ENCODE results near the gene SYNGAP1. TPM values are rescaled to one million over a fixed set of nuclear protein-coding genes. Genes with fewer than 3 reads are reported as not detected.

The SYNGAP1 gene
- total and polyA plus RNA-seq, 9 of the 15 experiments (the other 6 are each of a cell fraction or from before 2014, with no cell fraction given), result 0.01 to 22.8 (median 3.2) TPM

GRCh38 chr6:33419580-33420490 is at the start of gene SYNGAP1 (continued):
- TF ChIP-seq, protein P1, sequence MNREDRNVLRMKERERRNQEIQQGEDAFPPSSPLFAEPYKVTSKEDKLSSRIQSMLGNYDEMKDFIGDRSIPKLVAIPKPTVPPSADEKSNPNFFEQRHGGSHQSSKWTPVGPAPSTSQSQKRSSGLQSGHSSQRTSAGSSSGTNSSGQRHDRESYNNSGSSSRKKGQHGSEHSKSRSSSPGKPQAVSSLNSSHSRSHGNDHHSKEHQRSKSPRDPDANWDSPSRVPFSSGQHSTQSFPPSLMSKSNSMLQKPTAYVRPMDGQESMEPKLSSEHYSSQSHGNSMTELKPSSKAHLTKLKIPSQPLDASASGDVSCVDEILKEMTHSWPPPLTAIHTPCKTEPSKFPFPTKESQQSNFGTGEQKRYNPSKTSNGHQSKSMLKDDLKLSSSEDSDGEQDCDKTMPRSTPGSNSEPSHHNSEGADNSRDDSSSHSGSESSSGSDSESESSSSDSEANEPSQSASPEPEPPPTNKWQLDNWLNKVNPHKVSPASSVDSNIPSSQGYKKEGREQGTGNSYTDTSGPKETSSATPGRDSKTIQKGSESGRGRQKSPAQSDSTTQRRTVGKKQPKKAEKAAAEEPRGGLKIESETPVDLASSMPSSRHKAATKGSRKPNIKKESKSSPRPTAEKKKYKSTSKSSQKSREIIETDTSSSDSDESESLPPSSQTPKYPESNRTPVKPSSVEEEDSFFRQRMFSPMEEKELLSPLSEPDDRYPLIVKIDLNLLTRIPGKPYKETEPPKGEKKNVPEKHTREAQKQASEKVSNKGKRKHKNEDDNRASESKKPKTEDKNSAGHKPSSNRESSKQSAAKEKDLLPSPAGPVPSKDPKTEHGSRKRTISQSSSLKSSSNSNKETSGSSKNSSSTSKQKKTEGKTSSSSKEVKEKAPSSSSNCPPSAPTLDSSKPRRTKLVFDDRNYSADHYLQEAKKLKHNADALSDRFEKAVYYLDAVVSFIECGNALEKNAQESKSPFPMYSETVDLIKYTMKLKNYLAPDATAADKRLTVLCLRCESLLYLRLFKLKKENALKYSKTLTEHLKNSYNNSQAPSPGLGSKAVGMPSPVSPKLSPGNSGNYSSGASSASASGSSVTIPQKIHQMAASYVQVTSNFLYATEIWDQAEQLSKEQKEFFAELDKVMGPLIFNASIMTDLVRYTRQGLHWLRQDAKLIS (CRISPR knock-in tag; IDR thresholded peaks at IDR 0.05), result no peak
- TF ChIP-seq HLTF (IDR thresholded peaks at IDR 0.05) (0 out of 2 replicates have a peak, but pooled peaks have one; percentile 20), MAZ (CRISPR knock-in tag; conservative IDR thresholded peaks at IDR 0.05 in 1 of 2, IDR thresholded peaks at IDR 0.05 in 1 of 2) (peak; percentile 53 to 57; a peak in 3 of 4 replicates), LEF1 (IDR thresholded peaks at IDR 0.05) (0 out of 2 replicates have a peak, but pooled peaks have one; percentile 25), MYC (IDR thresholded peaks at IDR 0.05; ENCODE audit: low read depth, low read length) (0 out of 2 replicates have a peak, but pooled peaks have one; percentile 13), MYC (CRISPR knock-in tag; IDR thresholded peaks at IDR 0.05; ENCODE audit: borderline replicate concordance, low read depth) (no peak), FOXP4 (CRISPR knock-in tag; IDR thresholded peaks at IDR 0.05; ENCODE audit: borderline replicate concordance) (no peak), DPF2 (IDR thresholded peaks at IDR 0.05) (0 out of 2 replicates have a peak, but pooled peaks have one; percentile 6), ZBTB7A (IDR thresholded peaks at IDR 0.05; ENCODE audit: borderline replicate concordance, control insufficient read depth, low read depth, low read length) (peak; percentile 54; the same call in 1 of the 2 replicates), MTA1 (IDR thresholded peaks at IDR 0.05; ENCODE audit: borderline replicate concordance) (peak; percentile 27; the same call in 1 of the 2 replicates), SLC30A9 (CRISPR knock-in tag; IDR thresholded peaks at IDR 0.05) (no peak)
- TF ChIP-seq, protein P2, sequence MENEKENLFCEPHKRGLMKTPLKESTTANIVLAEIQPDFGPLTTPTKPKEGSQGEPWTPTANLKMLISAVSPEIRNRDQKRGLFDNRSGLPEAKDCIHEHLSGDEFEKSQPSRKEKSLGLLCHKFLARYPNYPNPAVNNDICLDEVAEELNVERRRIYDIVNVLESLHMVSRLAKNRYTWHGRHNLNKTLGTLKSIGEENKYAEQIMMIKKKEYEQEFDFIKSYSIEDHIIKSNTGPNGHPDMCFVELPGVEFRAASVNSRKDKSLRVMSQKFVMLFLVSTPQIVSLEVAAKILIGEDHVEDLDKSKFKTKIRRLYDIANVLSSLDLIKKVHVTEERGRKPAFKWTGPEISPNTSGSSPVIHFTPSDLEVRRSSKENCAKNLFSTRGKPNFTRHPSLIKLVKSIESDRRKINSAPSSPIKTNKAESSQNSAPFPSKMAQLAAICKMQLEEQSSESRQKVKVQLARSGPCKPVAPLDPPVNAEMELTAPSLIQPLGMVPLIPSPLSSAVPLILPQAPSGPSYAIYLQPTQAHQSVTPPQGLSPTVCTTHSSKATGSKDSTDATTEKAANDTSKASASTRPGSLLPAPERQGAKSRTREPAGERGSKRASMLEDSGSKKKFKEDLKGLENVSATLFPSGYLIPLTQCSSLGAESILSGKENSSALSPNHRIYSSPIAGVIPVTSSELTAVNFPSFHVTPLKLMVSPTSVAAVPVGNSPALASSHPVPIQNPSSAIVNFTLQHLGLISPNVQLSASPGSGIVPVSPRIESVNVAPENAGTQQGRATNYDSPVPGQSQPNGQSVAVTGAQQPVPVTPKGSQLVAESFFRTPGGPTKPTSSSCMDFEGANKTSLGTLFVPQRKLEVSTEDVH (IDR thresholded peaks at IDR 0.05; ENCODE audit: low read depth, partially characterized antibody), result no peak
- TF ChIP-seq, protein P3, sequence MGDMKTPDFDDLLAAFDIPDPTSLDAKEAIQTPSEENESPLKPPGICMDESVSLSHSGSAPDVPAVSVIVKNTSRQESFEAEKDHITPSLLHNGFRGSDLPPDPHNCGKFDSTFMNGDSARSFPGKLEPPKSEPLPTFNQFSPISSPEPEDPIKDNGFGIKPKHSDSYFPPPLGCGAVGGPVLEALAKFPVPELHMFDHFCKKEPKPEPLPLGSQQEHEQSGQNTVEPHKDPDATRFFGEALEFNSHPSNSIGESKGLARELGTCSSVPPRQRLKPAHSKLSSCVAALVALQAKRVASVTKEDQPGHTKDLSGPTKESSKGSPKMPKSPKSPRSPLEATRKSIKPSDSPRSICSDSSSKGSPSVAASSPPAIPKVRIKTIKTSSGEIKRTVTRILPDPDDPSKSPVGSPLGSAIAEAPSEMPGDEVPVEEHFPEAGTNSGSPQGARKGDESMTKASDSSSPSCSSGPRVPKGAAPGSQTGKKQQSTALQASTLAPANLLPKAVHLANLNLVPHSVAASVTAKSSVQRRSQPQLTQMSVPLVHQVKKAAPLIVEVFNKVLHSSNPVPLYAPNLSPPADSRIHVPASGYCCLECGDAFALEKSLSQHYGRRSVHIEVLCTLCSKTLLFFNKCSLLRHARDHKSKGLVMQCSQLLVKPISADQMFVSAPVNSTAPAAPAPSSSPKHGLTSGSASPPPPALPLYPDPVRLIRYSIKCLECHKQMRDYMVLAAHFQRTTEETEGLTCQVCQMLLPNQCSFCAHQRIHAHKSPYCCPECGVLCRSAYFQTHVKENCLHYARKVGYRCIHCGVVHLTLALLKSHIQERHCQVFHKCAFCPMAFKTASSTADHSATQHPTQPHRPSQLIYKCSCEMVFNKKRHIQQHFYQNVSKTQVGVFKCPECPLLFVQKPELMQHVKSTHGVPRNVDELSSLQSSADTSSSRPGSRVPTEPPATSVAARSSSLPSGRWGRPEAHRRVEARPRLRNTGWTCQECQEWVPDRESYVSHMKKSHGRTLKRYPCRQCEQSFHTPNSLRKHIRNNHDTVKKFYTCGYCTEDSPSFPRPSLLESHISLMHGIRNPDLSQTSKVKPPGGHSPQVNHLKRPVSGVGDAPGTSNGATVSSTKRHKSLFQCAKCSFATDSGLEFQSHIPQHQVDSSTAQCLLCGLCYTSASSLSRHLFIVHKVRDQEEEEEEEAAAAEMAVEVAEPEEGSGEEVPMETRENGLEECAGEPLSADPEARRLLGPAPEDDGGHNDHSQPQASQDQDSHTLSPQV (IDR thresholded peaks at IDR 0.05), result no peak
